Dendritic cell treated with granulocyte-macrophage colony-stimulating factor and Interleukin-4, amounts not matched to agents 40 ng/mL and 50 ng/mL, for 4 days (primary cell): ENCODE results near the gene TRNAU1AP.
"Not testable (repeated sequence)": the region's sequence is repeated elsewhere in the genome, so short reads cannot be mapped to it uniquely, and the experiment has no call there.

ENCODE experiments used
- H3K27ac Mint-ChIP-seq: one replicate; pipeline ENCODE4 v1.8.0; 2022; ENCODE audit warnings: mild to moderate bottlenecking, mixed read lengths
- H3K27me3 Mint-ChIP-seq: one replicate; pipeline ENCODE4 v1.8.0; 2022; ENCODE audit warnings: mild to moderate bottlenecking, mixed read lengths
- H3K36me3 Mint-ChIP-seq: one replicate; pipeline ENCODE4 v1.8.0; 2022; ENCODE audit warnings: low read depth, mixed read lengths
- H3K4me1 Mint-ChIP-seq: one replicate; pipeline ENCODE4 v1.8.0; 2022; ENCODE audit warnings: low read depth, mixed read lengths
- H3K4me3 Mint-ChIP-seq: one replicate; pipeline ENCODE4 v1.8.0; 2022; ENCODE audit warnings: mild to moderate bottlenecking, moderate library complexity, mixed read lengths
- H3K9me3 Mint-ChIP-seq: one replicate; pipeline ENCODE4 v1.8.0; 2022; ENCODE audit warnings: mixed read lengths
- intact Hi-C: fragments of 100-400 bp; cut with micrococcal nuclease; formaldehyde crosslinking; loops from one replicate; pipeline ENCODE4 v1.15.0; 2022

Gene TRNAU1AP

GRCh38 chr1:28594686-28595411, 42.0 kb downstream of the TRNAU1AP start:
- H3K27me3 Mint-ChIP-seq, H3K27ac Mint-ChIP-seq, H3K4me3 Mint-ChIP-seq, H3K9me3 Mint-ChIP-seq, intact Hi-C loops: not testable (repeated sequence)
- Mint-ChIP-seq H3K36me3 (peaks cover 23% of the 10 kb centered on the region), H3K4me1 (peaks cover 35% of the 10 kb centered on the region)

DNA sequence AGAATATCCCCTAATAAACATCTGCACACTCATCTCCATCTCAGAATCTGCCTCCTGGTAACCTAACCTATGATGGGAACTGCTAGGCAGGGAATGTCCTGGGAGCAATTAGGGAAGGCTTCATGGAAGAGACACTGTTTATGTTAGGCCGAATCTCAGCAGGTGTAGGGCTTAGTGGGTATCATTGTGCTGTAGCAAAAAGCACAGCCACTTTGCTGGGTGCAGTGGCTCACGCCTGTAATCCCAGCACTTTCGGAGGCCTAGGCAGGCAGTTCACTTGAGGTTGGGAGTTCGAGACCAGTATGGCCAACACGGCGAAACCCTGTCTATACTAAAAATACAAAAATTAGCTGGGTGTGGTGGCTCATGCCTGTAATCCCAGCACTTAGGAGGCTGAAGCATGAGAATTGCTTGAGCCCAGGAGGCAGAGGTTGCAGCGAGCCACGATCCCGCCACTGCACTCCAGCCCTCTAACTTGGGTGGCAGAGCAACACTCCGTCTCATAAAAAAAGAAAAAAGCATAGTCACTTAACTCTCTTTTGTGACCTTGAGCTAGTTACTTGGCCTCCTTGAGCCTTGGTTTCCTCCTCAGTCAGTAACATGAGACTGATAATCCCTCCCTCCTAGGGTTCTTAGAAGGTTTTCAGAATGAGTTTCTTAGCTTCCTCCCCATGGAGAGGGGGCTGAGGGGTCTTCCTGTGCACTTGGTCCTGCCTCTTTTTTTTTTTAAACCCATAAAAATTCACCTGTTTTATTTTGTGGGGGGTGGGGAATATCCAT, 42.7 kb downstream of the TRNAU1AP start:
- Mint-ChIP-seq H3K4me1 (peaks cover 28% of the 10 kb centered on the region), H3K36me3 (peaks cover 31% of the 10 kb centered on the region), H3K4me3 (no peak overlapping the region), H3K9me3 (no peaks in the 10 kb centered on the region), H3K27me3 (no peaks in the 10 kb centered on the region), H3K27ac (no peak overlapping the region)
- intact Hi-C loops: no loop called here

- Mint-ChIP-seq H3K36me3 (peaks cover 32% of the 10 kb centered on the region), H3K4me1 (peaks cover 21% of the 10 kb centered on the region)
- H3K27ac Mint-ChIP-seq, H3K27me3 Mint-ChIP-seq, intact Hi-C loops, H3K4me3 Mint-ChIP-seq, H3K9me3 Mint-ChIP-seq: not testable (repeated sequence)
These were observed 43.4 kb downstream of the TRNAU1AP start for GRCh38 chr1:28596276-28596675.

- Mint-ChIP-seq H3K4me1 (no peaks in the 10 kb centered on the region), H3K27ac (no peak overlapping the region), H3K4me3 (no peak overlapping the region), H3K36me3 (peaks cover 58% of the 10 kb centered on the region), H3K27me3 (no peaks in the 10 kb centered on the region), H3K9me3 (no peaks in the 10 kb centered on the region)
- intact Hi-C loops: loop anchor here (2.0 to 5.0 kb wide), 2 partner anchors 83 to 189 kb away; no protein-coding TSS in a partner anchor
These were observed 48.8 kb downstream of the TRNAU1AP start for GRCh38 chr1:28601696-28602095.

GRCh38 chr1:28602536-28603439, 49.9 kb downstream of the TRNAU1AP start:
- Mint-ChIP-seq H3K27me3 (no peaks in the 10 kb centered on the region), H3K4me1 (no peaks in the 10 kb centered on the region), H3K27ac (no peak overlapping the region), H3K36me3 (peaks cover 69% of the 10 kb centered on the region), H3K9me3 (no peaks in the 10 kb centered on the region), H3K4me3 (no peak overlapping the region)
- intact Hi-C loops: loop anchor here (2.0 to 5.0 kb wide), 2 partner anchors 84 to 190 kb away; no protein-coding TSS in a partner anchor

DNA sequence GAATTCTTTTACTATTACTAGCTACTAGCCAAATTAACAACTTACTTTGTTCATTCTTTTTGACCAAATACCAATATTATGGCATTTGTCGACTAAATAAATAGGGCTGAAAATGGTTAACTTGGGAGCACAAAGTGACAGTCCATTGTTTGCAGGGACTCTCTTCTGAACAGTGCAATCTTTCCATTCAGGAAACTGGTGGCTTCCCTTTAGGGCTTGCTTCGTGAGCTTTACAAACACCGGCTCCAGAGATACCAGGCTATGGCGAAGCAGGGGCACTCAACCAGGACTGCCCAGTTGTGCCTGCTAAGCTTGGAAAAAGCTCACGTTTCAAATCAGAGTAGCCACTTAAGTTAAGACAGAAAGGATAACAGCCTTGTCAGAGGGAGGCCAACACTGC, 51.5 kb downstream of the TRNAU1AP start:
- intact Hi-C loops: loop anchor here (5.0 kb wide), 1 partner anchor 192 kb away; no protein-coding TSS in a partner anchor
- H3K36me3 Mint-ChIP-seq: peaks cover 80% of the 10 kb centered on the region
- no peaks in the 10 kb centered on the region for H3K27me3 Mint-ChIP-seq
- no peak overlapping the region for H3K27ac Mint-ChIP-seq
- H3K4me3 Mint-ChIP-seq: no peak overlapping the region
- H3K4me1 Mint-ChIP-seq: no peaks in the 10 kb centered on the region
- no peaks in the 10 kb centered on the region for H3K9me3 Mint-ChIP-seq

DNA sequence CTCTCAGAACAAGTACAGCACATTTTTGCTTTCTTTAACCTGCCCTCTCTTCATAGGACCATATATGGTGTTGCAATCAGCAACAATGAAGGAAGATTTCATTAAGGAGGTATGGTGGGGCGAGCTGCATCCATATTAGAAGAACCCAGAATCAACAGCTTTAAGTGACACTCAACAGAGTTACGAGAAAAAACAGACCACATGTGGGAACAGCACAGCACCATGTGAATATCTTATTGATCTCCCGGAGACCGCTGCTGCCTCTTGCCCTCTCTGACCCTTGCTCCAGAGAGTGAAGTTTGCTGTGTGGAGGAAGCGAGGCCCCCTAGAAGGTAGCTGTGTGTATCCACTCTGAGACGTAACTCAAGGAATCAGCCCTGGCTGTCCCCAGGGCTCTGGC, 52.1 kb downstream of the TRNAU1AP start:
- Mint-ChIP-seq H3K27me3 (no peaks in the 10 kb centered on the region), H3K36me3 (peaks cover 83% of the 10 kb centered on the region), H3K27ac (no peak overlapping the region), H3K4me1 (no peaks in the 10 kb centered on the region), H3K4me3 (no peak overlapping the region), H3K9me3 (no peaks in the 10 kb centered on the region)
- intact Hi-C loops: loop anchor here (5.0 kb wide), 1 partner anchor 193 kb away; no protein-coding TSS in a partner anchor

DNA sequence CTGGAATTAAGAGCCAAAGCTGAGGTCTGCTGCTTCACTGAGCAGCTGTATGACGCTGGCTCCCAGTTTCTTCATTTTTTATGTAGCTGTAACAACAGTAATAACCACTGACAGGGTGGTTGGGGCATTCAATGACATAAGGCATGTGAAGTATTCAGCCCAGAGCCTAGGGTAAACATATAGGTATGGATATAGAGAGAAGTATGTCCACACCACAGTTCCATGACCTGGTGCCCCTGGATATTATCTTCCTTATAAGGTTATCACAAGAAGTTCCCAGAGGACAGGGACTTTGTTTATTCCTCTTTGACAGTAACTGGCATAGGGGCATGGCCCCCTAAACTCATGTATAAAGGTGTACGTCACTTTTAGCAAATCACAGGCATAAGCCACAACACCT, 53.9 kb downstream of the TRNAU1AP start:
- intact Hi-C loops: no loop called here
- Mint-ChIP-seq H3K27ac (no peak overlapping the region), H3K4me1 (no peaks in the 10 kb centered on the region), H3K9me3 (no peaks in the 10 kb centered on the region), H3K27me3 (no peaks in the 10 kb centered on the region), H3K4me3 (no peak overlapping the region), H3K36me3 (peaks cover 84% of the 10 kb centered on the region)

GRCh38 chr1:28613175-28613574, 60.3 kb downstream of the TRNAU1AP start:
- H3K36me3 Mint-ChIP-seq: peaks cover 86% of the 10 kb centered on the region
- intact Hi-C loops: no loop called here
- H3K4me1 Mint-ChIP-seq: no peaks in the 10 kb centered on the region
- H3K9me3 Mint-ChIP-seq: no peaks in the 10 kb centered on the region
- H3K4me3 Mint-ChIP-seq: no peak overlapping the region
- H3K27ac Mint-ChIP-seq: no peak overlapping the region
- H3K27me3 Mint-ChIP-seq: no peaks in the 10 kb centered on the region
